Mesendoderm (in vitro differentiated cells): Measurements from ENCODE around the gene NPFF.
"Not testable (repeated sequence)": the region's sequence is repeated elsewhere in the genome, so short reads cannot be mapped to it uniquely, and the experiment has no call there.

Experiments used
- DNase-seq: peaks from one replicate; pipeline ENCODE4 v3.0.0; 2013
- H2AK5ac ChIP-seq: 2 replicates; pipeline ENCODE4 v1.6.1; 2013; ENCODE audit warnings: low read length, inconsistent platforms
- H2BK120ac ChIP-seq: 2 replicates; pipeline ENCODE4 v1.6.1; 2013; ENCODE audit warnings: low read depth, mild to moderate bottlenecking, low read length, moderate library complexity, mixed read lengths
- H2BK15ac ChIP-seq: replicated peaks from 2 replicates; pipeline ENCODE4 v1.6.1; 2013; ENCODE audit warnings: low read depth, mild to moderate bottlenecking, moderate library complexity
- H2BK5ac ChIP-seq: 2 replicates; pipeline ENCODE4 v1.6.1; 2013; ENCODE audit warnings: low read length, inconsistent platforms
- H3K18ac ChIP-seq: 2 replicates; pipeline ENCODE4 v1.6.1; 2013; ENCODE audit warnings: mild to moderate bottlenecking, low read length, mixed read lengths
- H3K23ac ChIP-seq: one replicate; pipeline ENCODE4 v1.6.1; 2013; ENCODE audit warnings: low read length
- H3K27ac ChIP-seq: 2 replicates; pipeline ENCODE4 v1.5.1; 2013; ENCODE audit warnings: low read depth, mild to moderate bottlenecking, inconsistent platforms, low read length, moderate library complexity
- H3K27me3 ChIP-seq: 2 replicates; pipeline ENCODE4 v1.6.1; 2013; ENCODE audit warnings: low read length, control low read depth, mild to moderate bottlenecking, inconsistent platforms; ENCODE audit not compliant: insufficient read depth, poor library complexity
- H3K36me3 ChIP-seq: 2 replicates; pipeline ENCODE4 v1.6.1; 2013; ENCODE audit warnings: low read length, inconsistent platforms; ENCODE audit not compliant: control insufficient read depth, insufficient read depth
- H3K4ac ChIP-seq: one replicate; pipeline ENCODE4 v1.6.1; 2013; ENCODE audit warnings: low read depth, mild to moderate bottlenecking, low read length, moderate library complexity
- H3K4me1 ChIP-seq: 2 replicates; pipeline ENCODE4 v1.6.1; 2013; ENCODE audit warnings: low read depth, low read length, inconsistent platforms; ENCODE audit not compliant: control insufficient read depth
- H3K4me2 ChIP-seq: 2 replicates; pipeline ENCODE4 v1.6.1; 2013; ENCODE audit warnings: low read length
- H3K4me3 ChIP-seq: 2 replicates; pipeline ENCODE4 v1.5.1; 2013; ENCODE audit warnings: mild to moderate bottlenecking, low read length
- H3K56ac ChIP-seq: one replicate; pipeline ENCODE4 v1.6.1; 2013; ENCODE audit warnings: low read length
- H3K79me1 ChIP-seq: 2 replicates; pipeline ENCODE4 v1.6.1; 2013; ENCODE audit warnings: low read length, inconsistent platforms
- H3K79me2 ChIP-seq: 2 replicates; pipeline ENCODE4 v1.6.1; 2013; ENCODE audit warnings: mild to moderate bottlenecking, low read length; ENCODE audit not compliant: control insufficient read depth, insufficient read depth
- H3K9ac ChIP-seq: 2 replicates; pipeline ENCODE4 v1.6.1; 2013; ENCODE audit warnings: low read length, inconsistent platforms
- H4K5ac ChIP-seq: one replicate; pipeline ENCODE4 v1.6.1; 2013; ENCODE audit warnings: low read length
- H4K8ac ChIP-seq: one replicate; pipeline ENCODE4 v1.6.1; 2013; ENCODE audit warnings: low read depth, mild to moderate bottlenecking, control low read depth, low read length, moderate library complexity
- WGBS: extraction: QIAGEN DNeasy Blood & Tissue Kit; methylation state at CpG from one replicate; pipeline ENCODE4 v1.1.7; 2013; ENCODE audit warnings: low lambda C conversion rate, missing lambda C conversion rate; ENCODE audit not compliant: insufficient coverage; ENCODE audit errors: extremely low coverage; 5-methylcytosine and 5-hydroxymethylcytosine counted together

Gene NPFF

GRCh38 chr12:53483225-53483978 is 23.9 kb downstream of the NPFF start:
- Histone ChIP-seq H3K56ac (peak overlapping the region; percentile 71), H3K4me1 (no peaks in the 10 kb centered on the region), H3K36me3 (peaks cover 12% of the 10 kb centered on the region), H3K23ac (no peak overlapping the region), H4K8ac (no peak overlapping the region), H3K4ac (no peak overlapping the region), H3K9ac (no peak overlapping the region), H3K27ac (no peak overlapping the region), H2AK5ac (no peak overlapping the region), H4K5ac (no peak overlapping the region), H3K18ac (no peak overlapping the region), H2BK15ac (no peak overlapping the region), H3K79me1 (peaks cover 4% of the 10 kb centered on the region), H3K27me3 (no peaks in the 10 kb centered on the region), H2BK120ac (no peak overlapping the region), H3K4me2 (no peak overlapping the region), H2BK5ac (no peak overlapping the region), H3K79me2 (no peaks in the 10 kb centered on the region), H3K4me3 (no peak overlapping the region)
- whole genome bisulfite sequencing: no CpG with 5 or more reads among the region's 9 CpGs
- DNase-seq: peak; percentile 83

DNA sequence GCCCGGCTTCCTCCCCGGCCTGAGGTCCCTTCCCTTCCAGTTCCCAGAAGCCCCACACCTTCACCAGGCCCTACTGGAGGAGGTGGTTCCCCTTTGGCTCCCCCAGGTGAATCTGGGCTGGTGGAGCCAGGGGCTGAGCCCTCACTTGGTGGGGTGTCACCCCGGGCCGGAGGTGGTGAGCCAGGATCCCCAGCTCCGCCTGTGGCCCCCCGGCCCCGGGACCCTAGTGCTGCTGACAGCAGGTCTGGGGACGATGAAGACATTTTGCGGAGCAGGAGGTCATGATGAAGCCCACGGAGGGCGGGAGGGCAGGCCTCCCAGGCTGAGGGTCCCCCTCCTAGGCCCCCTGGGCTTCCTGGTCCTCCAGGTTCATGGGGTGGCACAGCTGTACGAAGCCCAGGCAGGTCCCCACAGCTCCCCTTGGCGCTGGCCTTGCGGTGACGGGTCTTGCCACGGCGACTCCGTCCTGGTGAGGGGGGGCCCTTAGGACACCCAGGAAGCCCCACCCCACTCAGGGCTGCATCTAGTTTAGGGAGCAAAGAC is 24.6 kb downstream of the NPFF start:
- H3K9ac ChIP-seq: no peak overlapping the region
- H2BK120ac ChIP-seq: no peak overlapping the region
- H3K27me3 ChIP-seq: no peaks in the 10 kb centered on the region
- H2BK5ac ChIP-seq: no peak overlapping the region
- no peak overlapping the region for H3K18ac ChIP-seq
- no peak overlapping the region for H3K23ac ChIP-seq
- no peak for DNase-seq
- WGBS: no CpG with 5 or more reads among the region's 18 CpGs
- no peaks in the 10 kb centered on the region for H3K79me2 ChIP-seq
- peaks cover 14% of the 10 kb centered on the region for H3K36me3 ChIP-seq
- H2AK5ac ChIP-seq: no peak overlapping the region
- H3K79me1 ChIP-seq: peaks cover 4% of the 10 kb centered on the region
- no peaks in the 10 kb centered on the region for H3K4me1 ChIP-seq
- no peak overlapping the region for H4K5ac ChIP-seq
- H2BK15ac ChIP-seq: no peak overlapping the region
- no peak overlapping the region for H4K8ac ChIP-seq
- H3K4ac ChIP-seq: no peak overlapping the region
- H3K4me3 ChIP-seq: no peak overlapping the region
- H3K56ac ChIP-seq: no peak overlapping the region
- no peak overlapping the region for H3K27ac ChIP-seq
- H3K4me2 ChIP-seq: no peak overlapping the region

DNA sequence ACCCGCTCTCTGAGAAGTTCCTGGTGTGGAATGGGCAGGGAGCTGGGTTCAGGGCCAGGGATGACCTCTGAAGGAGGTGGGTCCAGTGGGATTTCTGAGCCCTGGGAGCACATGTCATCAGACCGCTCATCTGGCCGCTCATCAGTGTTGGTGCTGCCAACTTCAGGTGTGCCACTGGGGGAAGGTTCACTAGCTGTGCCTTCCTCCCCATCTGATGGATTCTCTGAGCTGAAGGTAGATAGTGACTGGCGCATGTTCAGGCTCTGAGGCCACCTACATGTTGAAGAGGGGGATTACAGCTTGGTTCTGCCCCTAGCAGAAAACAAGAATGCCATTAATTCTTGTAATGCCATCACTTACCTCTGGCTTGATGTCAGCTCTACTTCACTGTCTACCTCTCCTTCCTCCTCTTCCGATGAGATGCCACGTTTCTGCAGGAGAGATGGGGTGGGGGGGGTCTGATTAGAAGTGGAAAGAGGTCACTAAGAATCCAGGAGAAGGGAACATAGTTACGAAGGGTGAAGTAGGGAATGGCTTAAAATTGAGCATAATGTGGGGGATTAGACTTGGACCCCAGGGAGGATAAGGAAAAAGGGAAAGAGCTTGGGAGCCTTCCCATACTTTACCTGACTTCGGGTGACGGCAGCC is 25.2 kb downstream of the NPFF start:
- H3K4me3 ChIP-seq: no peak overlapping the region
- H3K4ac ChIP-seq: no peak overlapping the region
- no CpG with 5 or more reads among the region's 9 CpGs for WGBS
- no peak overlapping the region for H3K56ac ChIP-seq
- peaks cover 14% of the 10 kb centered on the region for H3K36me3 ChIP-seq
- H3K27me3 ChIP-seq: no peaks in the 10 kb centered on the region
- peaks cover 4% of the 10 kb centered on the region for H3K79me1 ChIP-seq
- peak; percentile 89 for DNase-seq
- no peak overlapping the region for H3K27ac ChIP-seq
- H2AK5ac ChIP-seq: no peak overlapping the region
- H2BK15ac ChIP-seq: no peak overlapping the region
- H3K4me2 ChIP-seq: no peak overlapping the region
- H3K9ac ChIP-seq: no peak overlapping the region
- H3K79me2 ChIP-seq: no peaks in the 10 kb centered on the region
- no peak overlapping the region for H4K5ac ChIP-seq
- no peak overlapping the region for H4K8ac ChIP-seq
- no peaks in the 10 kb centered on the region for H3K4me1 ChIP-seq
- no peak overlapping the region for H3K18ac ChIP-seq
- no peak overlapping the region for H2BK120ac ChIP-seq
- no peak overlapping the region for H2BK5ac ChIP-seq
- no peak overlapping the region for H3K23ac ChIP-seq

DNA sequence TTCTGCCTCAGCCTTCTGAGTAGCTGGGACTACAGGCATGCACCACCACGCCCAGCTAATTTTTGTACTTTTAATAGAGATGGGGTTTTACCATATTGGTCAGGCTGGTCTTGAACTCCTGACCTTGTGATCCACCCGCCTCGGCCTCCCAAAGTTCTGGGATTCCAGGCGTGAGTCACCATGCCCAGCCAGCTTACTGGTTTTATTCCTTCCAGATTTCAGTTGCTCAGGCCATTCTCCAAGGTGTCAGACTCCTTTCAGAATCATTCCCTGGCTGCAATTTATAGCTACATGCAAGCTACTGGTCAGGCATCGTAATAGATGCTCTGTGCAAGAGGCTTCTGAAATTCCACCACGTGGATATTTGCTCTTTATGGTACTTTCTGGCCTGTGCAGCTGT is 25.8 kb downstream of the NPFF start:
- H3K56ac ChIP-seq, H3K4ac ChIP-seq, H3K9ac ChIP-seq, H2BK15ac ChIP-seq, H3K4me1 ChIP-seq, H3K18ac ChIP-seq, H3K79me2 ChIP-seq, H2BK5ac ChIP-seq, H3K27me3 ChIP-seq, H3K23ac ChIP-seq, H2AK5ac ChIP-seq, H3K4me2 ChIP-seq, H4K5ac ChIP-seq, H3K79me1 ChIP-seq, DNase-seq, H4K8ac ChIP-seq, H3K4me3 ChIP-seq, H3K27ac ChIP-seq, H2BK120ac ChIP-seq: not testable (repeated sequence)
- peaks cover 16% of the 10 kb centered on the region for H3K36me3 ChIP-seq
- no CpG with 5 or more reads among the region's 6 CpGs for WGBS

- Histone ChIP-seq H3K27ac (no peak overlapping the region), H4K8ac (no peak overlapping the region), H3K4me2 (no peak overlapping the region), H3K79me1 (peaks cover 7% of the 10 kb centered on the region), H2BK120ac (no peak overlapping the region), H3K4ac (no peak overlapping the region), H3K27me3 (no peaks in the 10 kb centered on the region), H2AK5ac (no peak overlapping the region), H3K23ac (no peak overlapping the region), H2BK15ac (no peak overlapping the region), H2BK5ac (no peak overlapping the region), H4K5ac (no peak overlapping the region), H3K79me2 (no peaks in the 10 kb centered on the region), H3K18ac (no peak overlapping the region), H3K56ac (no peak overlapping the region), H3K9ac (no peak overlapping the region), H3K4me1 (no peaks in the 10 kb centered on the region), H3K4me3 (no peak overlapping the region), H3K36me3 (peaks cover 17% of the 10 kb centered on the region)
- DNase-seq: no peak
- no CpG with 5 or more reads among the region's 12 CpGs for WGBS
Observed at GRCh38 chr12:53480491-53481442, 26.5 kb downstream of the NPFF start.
